ENCODE measurements around the gene DLGAP3.

Gene DLGAP3

GRCh38 chr1:34844252-34844634 lies 85.2 kb downstream of the DLGAP3 start:
- TF ChIP-seq FOXP2 (optimal IDR thresholded peaks at IDR 0.05; ENCODE audit: borderline replicate concordance, extremely low read depth, extremely low read length, insufficient read depth): no peak
- no peak for TF ChIP-seq TAF1 (IDR thresholded peaks at IDR 0.05; ENCODE audit: borderline replicate concordance, insufficient read depth, low read length)
- no peak for TF ChIP-seq SIN3A (IDR thresholded peaks at IDR 0.05; ENCODE audit: borderline replicate concordance, insufficient read depth, low read length)
- no peak for TF ChIP-seq POLR2AphosphoS5 (IDR thresholded peaks at IDR 0.05; ENCODE audit: low read depth, low read length)
- TF ChIP-seq, protein P1, sequence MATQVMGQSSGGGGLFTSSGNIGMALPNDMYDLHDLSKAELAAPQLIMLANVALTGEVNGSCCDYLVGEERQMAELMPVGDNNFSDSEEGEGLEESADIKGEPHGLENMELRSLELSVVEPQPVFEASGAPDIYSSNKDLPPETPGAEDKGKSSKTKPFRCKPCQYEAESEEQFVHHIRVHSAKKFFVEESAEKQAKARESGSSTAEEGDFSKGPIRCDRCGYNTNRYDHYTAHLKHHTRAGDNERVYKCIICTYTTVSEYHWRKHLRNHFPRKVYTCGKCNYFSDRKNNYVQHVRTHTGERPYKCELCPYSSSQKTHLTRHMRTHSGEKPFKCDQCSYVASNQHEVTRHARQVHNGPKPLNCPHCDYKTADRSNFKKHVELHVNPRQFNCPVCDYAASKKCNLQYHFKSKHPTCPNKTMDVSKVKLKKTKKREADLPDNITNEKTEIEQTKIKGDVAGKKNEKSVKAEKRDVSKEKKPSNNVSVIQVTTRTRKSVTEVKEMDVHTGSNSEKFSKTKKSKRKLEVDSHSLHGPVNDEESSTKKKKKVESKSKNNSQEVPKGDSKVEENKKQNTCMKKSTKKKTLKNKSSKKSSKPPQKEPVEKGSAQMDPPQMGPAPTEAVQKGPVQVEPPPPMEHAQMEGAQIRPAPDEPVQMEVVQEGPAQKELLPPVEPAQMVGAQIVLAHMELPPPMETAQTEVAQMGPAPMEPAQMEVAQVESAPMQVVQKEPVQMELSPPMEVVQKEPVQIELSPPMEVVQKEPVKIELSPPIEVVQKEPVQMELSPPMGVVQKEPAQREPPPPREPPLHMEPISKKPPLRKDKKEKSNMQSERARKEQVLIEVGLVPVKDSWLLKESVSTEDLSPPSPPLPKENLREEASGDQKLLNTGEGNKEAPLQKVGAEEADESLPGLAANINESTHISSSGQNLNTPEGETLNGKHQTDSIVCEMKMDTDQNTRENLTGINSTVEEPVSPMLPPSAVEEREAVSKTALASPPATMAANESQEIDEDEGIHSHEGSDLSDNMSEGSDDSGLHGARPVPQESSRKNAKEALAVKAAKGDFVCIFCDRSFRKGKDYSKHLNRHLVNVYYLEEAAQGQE (IDR thresholded peaks at IDR 0.05; ENCODE audit: insufficient read depth in 1 of 2, low read depth in 2 of 2, low read length in 2 of 2): no peak

- TF ChIP-seq FOXP2 (optimal IDR thresholded peaks at IDR 0.05; ENCODE audit: borderline replicate concordance, extremely low read depth, extremely low read length, insufficient read depth): no peak
These were observed 85.8 kb downstream of the DLGAP3 start for GRCh38 chr1:34843392-34844251.

GRCh38 chr1:34842952-34843371 lies 86.5 kb downstream of the DLGAP3 start:
- TF ChIP-seq POLR2AphosphoS5 (IDR thresholded peaks at IDR 0.05; ENCODE audit: low read depth, low read length): no peak
- TF ChIP-seq FOXP2 (optimal IDR thresholded peaks at IDR 0.05; ENCODE audit: borderline replicate concordance, extremely low read depth, extremely low read length, insufficient read depth): no peak
- TF ChIP-seq SIN3A (IDR thresholded peaks at IDR 0.05; ENCODE audit: borderline replicate concordance, insufficient read depth, low read length): no peak
- TF ChIP-seq TAF1 (IDR thresholded peaks at IDR 0.05; ENCODE audit: borderline replicate concordance, insufficient read depth, low read length): no peak
- TF ChIP-seq, protein P1 (IDR thresholded peaks at IDR 0.05; ENCODE audit: insufficient read depth in 1 of 2, low read depth in 2 of 2, low read length in 2 of 2): no peak

DNA sequence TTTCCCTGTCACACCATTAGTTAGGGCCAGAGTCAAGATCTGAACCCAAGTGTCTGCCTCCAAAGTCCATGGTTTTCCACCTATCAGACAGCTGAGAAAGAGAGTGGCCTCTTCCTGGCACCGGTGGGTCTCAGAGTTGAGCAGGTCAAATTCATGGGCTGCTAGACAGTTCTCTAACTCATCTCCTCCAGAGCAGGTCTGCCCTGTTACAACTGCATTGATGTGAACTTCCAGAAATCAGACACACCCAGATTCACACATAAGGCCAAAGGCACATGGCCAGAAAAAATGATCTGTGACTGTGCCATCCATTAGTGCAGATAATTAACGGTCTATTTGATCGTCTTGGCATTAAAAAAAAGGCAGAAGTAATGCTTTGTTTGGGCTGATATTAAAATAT lies 87.4 kb downstream of the DLGAP3 start:
- no peak for TF ChIP-seq FOXP2 (optimal IDR thresholded peaks at IDR 0.05; ENCODE audit: borderline replicate concordance, extremely low read depth, extremely low read length, insufficient read depth)
- TF ChIP-seq, protein P1 (IDR thresholded peaks at IDR 0.05; ENCODE audit: insufficient read depth in 1 of 2, low read depth in 2 of 2, low read length in 2 of 2): no peak

GRCh38 chr1:34840426-34840825 lies 89.0 kb downstream of the DLGAP3 start:
- TF ChIP-seq POLR2AphosphoS5 (IDR thresholded peaks at IDR 0.05; ENCODE audit: low read depth, low read length): no peak
- TF ChIP-seq, protein P1 (IDR thresholded peaks at IDR 0.05; ENCODE audit: insufficient read depth in 1 of 2, low read depth in 2 of 2, low read length in 2 of 2): no peak
- no peak for TF ChIP-seq SIN3A (IDR thresholded peaks at IDR 0.05; ENCODE audit: borderline replicate concordance, insufficient read depth, low read length)
- TF ChIP-seq TAF1 (IDR thresholded peaks at IDR 0.05; ENCODE audit: borderline replicate concordance, insufficient read depth, low read length): no peak
- no peak for TF ChIP-seq FOXP2 (optimal IDR thresholded peaks at IDR 0.05; ENCODE audit: borderline replicate concordance, extremely low read depth, extremely low read length, insufficient read depth)
